ENCODE measurements around the gene NEK1. TPM values are rescaled to one million over a fixed set of nuclear protein-coding genes. Genes with fewer than 3 reads are reported as not detected.

The NEK1 gene
- total RNA-seq, 3 donors from 2014 or later: 8.2 to 16.6 (median 10.8) TPM

DNA sequence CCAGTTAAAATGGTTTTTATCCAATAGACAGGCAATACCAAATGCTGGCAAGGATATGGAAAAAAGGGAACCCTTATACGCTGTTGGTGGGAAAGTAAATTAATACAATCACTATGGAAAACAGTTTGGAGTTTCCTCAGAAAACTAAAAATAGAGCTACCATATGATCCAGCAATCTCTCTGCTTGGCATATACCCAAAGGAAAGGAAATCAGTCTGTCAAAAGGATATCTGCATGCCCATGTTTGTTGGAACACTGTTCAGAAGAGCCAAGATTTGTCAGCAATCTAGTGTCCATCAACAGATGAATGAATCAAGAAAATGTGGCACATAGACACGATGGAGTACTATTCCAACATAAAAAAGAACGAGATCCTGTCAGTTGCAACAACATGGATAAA is 250.6 kb downstream of the NEK1 start:
- no peaks in the 10 kb centered on the region for H3K9me3 ChIP-seq
- TF ChIP-seq, protein P1, sequence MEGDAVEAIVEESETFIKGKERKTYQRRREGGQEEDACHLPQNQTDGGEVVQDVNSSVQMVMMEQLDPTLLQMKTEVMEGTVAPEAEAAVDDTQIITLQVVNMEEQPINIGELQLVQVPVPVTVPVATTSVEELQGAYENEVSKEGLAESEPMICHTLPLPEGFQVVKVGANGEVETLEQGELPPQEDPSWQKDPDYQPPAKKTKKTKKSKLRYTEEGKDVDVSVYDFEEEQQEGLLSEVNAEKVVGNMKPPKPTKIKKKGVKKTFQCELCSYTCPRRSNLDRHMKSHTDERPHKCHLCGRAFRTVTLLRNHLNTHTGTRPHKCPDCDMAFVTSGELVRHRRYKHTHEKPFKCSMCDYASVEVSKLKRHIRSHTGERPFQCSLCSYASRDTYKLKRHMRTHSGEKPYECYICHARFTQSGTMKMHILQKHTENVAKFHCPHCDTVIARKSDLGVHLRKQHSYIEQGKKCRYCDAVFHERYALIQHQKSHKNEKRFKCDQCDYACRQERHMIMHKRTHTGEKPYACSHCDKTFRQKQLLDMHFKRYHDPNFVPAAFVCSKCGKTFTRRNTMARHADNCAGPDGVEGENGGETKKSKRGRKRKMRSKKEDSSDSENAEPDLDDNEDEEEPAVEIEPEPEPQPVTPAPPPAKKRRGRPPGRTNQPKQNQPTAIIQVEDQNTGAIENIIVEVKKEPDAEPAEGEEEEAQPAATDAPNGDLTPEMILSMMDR (IDR thresholded peaks at IDR 0.05): no peak
- H3K36me3 ChIP-seq (ENCODE audit: low read depth): no peaks in the 10 kb centered on the region
- ATAC-seq (no peak), DNase-seq (no peak)
- no peak overlapping the region for H3K4me3 ChIP-seq
- no peaks in the 10 kb centered on the region for H3K4me1 ChIP-seq (ENCODE audit: low read depth)
- intact Hi-C loops (cut with DNase I, micrococcal nuclease): no loop called here

DNA sequence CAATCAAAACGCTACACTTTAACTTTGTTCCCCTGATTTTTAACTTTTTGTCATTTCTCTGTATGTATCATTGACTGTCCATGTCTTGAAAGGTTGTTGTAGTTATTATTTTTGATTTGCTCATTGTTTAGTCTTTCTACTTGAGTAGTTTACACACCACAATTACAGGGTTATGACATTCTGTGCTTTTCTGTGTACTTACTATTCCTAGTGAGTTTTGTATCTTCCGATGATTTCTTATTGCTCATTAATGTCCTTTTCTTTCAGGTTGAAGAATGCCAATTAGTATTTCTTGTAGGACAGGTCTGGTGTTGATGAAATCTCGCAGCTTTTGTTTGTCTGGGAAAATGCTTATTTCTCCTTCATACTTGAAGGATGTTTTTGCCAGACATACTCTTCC is 252.4 kb downstream of the NEK1 start:
- DNase-seq (no peak), ATAC-seq (no peak)
- H3K36me3 ChIP-seq (ENCODE audit: low read depth): no peaks in the 10 kb centered on the region
- TF ChIP-seq, protein P1 (IDR thresholded peaks at IDR 0.05): no peak
- no peaks in the 10 kb centered on the region for H3K9me3 ChIP-seq
- no peak overlapping the region for H3K4me3 ChIP-seq
- no peaks in the 10 kb centered on the region for H3K4me1 ChIP-seq (ENCODE audit: low read depth)
- intact Hi-C loops (cut with DNase I, micrococcal nuclease): no loop called here

DNA sequence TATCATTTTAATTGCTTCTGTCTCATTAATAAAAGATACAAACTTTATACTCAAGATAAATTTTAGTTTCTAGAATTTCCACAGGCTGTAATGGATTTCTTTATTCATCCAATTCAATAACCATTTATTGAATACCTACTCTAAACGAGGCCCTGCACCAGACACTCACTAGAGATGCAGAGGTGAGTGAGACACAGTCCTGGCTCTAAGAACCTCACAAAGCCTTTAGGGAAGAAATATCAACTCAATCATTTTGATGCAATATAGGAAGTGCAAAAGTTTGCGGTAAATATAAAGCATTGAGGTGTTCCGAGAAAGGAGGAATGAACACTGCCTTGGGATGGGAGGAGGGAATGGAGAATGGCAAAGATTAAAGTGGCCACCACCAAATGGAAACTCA is 260.0 kb downstream of the NEK1 start:
- no peak for ATAC-seq
- intact Hi-C loops (cut with DNase I, micrococcal nuclease): no loop called here
- H3K36me3 ChIP-seq (ENCODE audit: low read depth): no peaks in the 10 kb centered on the region
- no peaks in the 10 kb centered on the region for H3K9me3 ChIP-seq
- H3K4me3 ChIP-seq: no peak overlapping the region
- DNase-seq: no peak
- no peaks in the 10 kb centered on the region for H3K4me1 ChIP-seq (ENCODE audit: low read depth)
- TF ChIP-seq, protein P1 (IDR thresholded peaks at IDR 0.05): no peak

DNA sequence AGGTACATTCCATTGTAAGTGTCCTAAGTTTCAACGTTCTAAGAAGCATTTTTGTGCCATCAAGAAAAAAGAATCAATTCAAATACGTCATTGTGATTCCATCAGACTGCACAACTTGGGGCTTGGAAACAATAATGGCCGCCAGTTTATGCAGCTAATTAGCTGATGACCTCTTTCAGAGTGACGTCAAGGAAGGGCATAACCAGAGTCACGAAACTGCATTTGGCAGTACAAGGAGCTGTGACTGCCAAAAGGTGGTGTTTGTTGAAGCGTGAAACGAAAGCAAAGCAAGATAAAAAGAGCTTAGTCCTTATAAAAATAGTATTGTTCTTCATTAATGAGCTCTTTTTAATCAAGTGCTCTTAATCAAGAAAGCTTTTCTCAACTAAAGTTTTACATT is 260.5 kb downstream of the NEK1 start:
- Histone ChIP-seq H3K4me3 (no peak overlapping the region), H3K4me1 (ENCODE audit: low read depth) (no peaks in the 10 kb centered on the region), H3K9me3 (no peaks in the 10 kb centered on the region), H3K36me3 (ENCODE audit: low read depth) (no peaks in the 10 kb centered on the region)
- DNase-seq (no peak), ATAC-seq (no peak)
- intact Hi-C loops (cut with DNase I, micrococcal nuclease): no loop called here
- TF ChIP-seq, protein P1 (IDR thresholded peaks at IDR 0.05): no peak

DNA sequence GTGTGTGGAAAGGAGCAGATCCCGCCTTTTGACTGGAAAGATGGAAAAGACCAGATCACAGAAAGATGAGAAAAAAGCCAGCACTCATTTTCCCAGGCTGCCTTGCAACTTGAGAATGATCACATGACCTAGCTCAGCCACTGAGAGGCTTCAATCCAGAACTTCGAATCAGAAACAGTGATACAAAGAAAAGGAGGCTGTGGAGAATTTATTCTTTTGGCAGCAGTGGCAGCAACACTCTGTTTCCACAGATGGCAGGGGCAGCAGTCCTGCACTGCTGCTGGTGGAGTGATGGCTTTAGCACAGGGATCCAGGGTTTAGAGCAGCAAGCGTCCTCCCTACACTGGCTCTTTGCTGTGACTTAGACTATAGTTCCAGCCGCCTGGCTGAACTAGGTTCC is 263.8 kb downstream of the NEK1 start:
- no peak for ATAC-seq
- intact Hi-C loops (cut with DNase I, micrococcal nuclease): no loop called here

More for the DNA sequence above, 263.8 kb downstream of the NEK1 start:
- H3K9me3 ChIP-seq: no peaks in the 10 kb centered on the region
- TF ChIP-seq, protein P1 (IDR thresholded peaks at IDR 0.05): no peak
- DNase-seq: no peak
- no peaks in the 10 kb centered on the region for H3K36me3 ChIP-seq (ENCODE audit: low read depth)
- H3K4me3 ChIP-seq: no peak overlapping the region
- H3K4me1 ChIP-seq (ENCODE audit: low read depth): no peaks in the 10 kb centered on the region
